Measurements from ENCODE around the gene ADAM23.

Gene ADAM23

GRCh38 chr2:206494061-206494460, 50.7 kb downstream of the ADAM23 start:
- DNase-seq (ENCODE audit: low spot score), result no peak
- no peak for TF ChIP-seq CTCF (IDR thresholded peaks at IDR 0.05; ENCODE audit: extremely low read depth, missing control alignments)

GRCh38 chr2:206502729-206503128, 59.4 kb downstream of the ADAM23 start:
- no peak for DNase-seq (ENCODE audit: low spot score)
- no peak for TF ChIP-seq CTCF (IDR thresholded peaks at IDR 0.05; ENCODE audit: extremely low read depth, missing control alignments)

- no peak for TF ChIP-seq CTCF (IDR thresholded peaks at IDR 0.05; ENCODE audit: extremely low read depth, missing control alignments)
- no peak for DNase-seq (ENCODE audit: low spot score)
These were observed 68.0 kb downstream of the ADAM23 start for GRCh38 chr2:206511283-206511682.

- TF ChIP-seq CTCF (IDR thresholded peaks at IDR 0.05; ENCODE audit: extremely low read depth, missing control alignments), result no peak
- no peak for DNase-seq (ENCODE audit: low spot score)
These were observed 69.7 kb downstream of the ADAM23 start for GRCh38 chr2:206512999-206513398.

- DNase-seq (ENCODE audit: low spot score), result no peak
- no peak for TF ChIP-seq CTCF (IDR thresholded peaks at IDR 0.05; ENCODE audit: extremely low read depth, missing control alignments)
These were observed 72.2 kb downstream of the ADAM23 start for GRCh38 chr2:206515580-206515979.

GRCh38 chr2:206518997-206519396, 75.7 kb downstream of the ADAM23 start:
- peak; percentile 8 for DNase-seq (ENCODE audit: low spot score)
- no peak for TF ChIP-seq CTCF (IDR thresholded peaks at IDR 0.05; ENCODE audit: extremely low read depth, missing control alignments)

GRCh38 chr2:206520450-206520849, 77.1 kb downstream of the ADAM23 start:
- TF ChIP-seq CTCF (IDR thresholded peaks at IDR 0.05; ENCODE audit: extremely low read depth, missing control alignments), result no peak
- no peak for DNase-seq (ENCODE audit: low spot score)

All from GM20000 (cell line).